OCI-LY3 (cell line): ENCODE measurements around the gene MYL4.
"Not testable (repeated sequence)": the region's sequence is repeated elsewhere in the genome, so short reads cannot be mapped to it uniquely, and the experiment has no call there.

Experiments
- EZH2phosphoT487 ChIP-seq: fragments of 200-600 bp; shearing (Covaris generic); IDR thresholded peaks from 2 replicates; pipeline ENCODE4 v1.6.1; 2018; ENCODE audit warnings: antibody characterized with exemption, mixed run types, low read depth
- TF ChIP-seq, protein P1 (sequence below): fragments of 200-600, 300-600 bp; sonication (generic); IDR thresholded peaks from 2 replicates; pipeline ENCODE4 v1.5.1; 2014; ENCODE audit warnings: antibody characterized with exemption, low read length, low read depth

DNA sequence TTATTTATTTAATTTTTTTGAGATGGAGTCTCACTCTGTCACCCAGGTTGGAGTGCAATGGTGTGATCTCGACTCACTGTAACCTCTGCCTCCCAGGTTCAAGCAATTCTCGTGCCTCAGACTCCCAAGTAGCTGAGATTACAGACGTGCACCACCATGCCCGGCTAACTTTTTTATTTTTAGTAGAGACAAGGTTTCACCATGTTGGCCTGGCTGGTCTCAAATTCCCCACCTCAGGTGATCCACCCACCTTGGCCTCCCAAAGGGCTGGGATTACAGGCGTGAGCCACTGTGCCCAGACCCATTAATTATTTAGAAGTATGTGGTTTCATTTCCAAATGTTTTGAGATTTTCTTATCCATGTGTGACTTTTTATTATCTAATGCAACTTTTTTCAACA is 42.3 kb upstream of the MYL4 start:
- TF ChIP-seq, protein P1, sequence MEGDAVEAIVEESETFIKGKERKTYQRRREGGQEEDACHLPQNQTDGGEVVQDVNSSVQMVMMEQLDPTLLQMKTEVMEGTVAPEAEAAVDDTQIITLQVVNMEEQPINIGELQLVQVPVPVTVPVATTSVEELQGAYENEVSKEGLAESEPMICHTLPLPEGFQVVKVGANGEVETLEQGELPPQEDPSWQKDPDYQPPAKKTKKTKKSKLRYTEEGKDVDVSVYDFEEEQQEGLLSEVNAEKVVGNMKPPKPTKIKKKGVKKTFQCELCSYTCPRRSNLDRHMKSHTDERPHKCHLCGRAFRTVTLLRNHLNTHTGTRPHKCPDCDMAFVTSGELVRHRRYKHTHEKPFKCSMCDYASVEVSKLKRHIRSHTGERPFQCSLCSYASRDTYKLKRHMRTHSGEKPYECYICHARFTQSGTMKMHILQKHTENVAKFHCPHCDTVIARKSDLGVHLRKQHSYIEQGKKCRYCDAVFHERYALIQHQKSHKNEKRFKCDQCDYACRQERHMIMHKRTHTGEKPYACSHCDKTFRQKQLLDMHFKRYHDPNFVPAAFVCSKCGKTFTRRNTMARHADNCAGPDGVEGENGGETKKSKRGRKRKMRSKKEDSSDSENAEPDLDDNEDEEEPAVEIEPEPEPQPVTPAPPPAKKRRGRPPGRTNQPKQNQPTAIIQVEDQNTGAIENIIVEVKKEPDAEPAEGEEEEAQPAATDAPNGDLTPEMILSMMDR: not testable (repeated sequence)
- TF ChIP-seq EZH2phosphoT487: not testable (repeated sequence)
